HG02798 (cell line): ENCODE data around the gene HOXB8.

Experiments
- ATAC-seq: cut with Tn5 transposase; IDR thresholded peaks from one replicate; pipeline ENCODE4 v1.9.1; 2021; ENCODE audit warnings: mild to moderate bottlenecking; ENCODE audit not compliant: unreplicated experiment, poor library complexity

HOXB8 gene

GRCh38 chr17:48570325-48571023, 44.6 kb downstream of the HOXB8 start:
- no peak for ATAC-seq

- no peak for ATAC-seq
These were observed 45.3 kb downstream of the HOXB8 start for GRCh38 chr17:48569674-48570324.

GRCh38 chr17:48569240-48569582, 45.9 kb downstream of the HOXB8 start:
- no peak for ATAC-seq

- no peak for ATAC-seq
These were observed 46.4 kb downstream of the HOXB8 start for GRCh38 chr17:48568499-48569239.

- no peak for ATAC-seq
These were observed 47.3 kb downstream of the HOXB8 start for GRCh38 chr17:48567646-48568354.

GRCh38 chr17:48567209-48567608, 47.9 kb downstream of the HOXB8 start:
- ATAC-seq, result no peak

GRCh38 chr17:48566717-48567116, 48.4 kb downstream of the HOXB8 start:
- no peak for ATAC-seq

- no peak for ATAC-seq
These were observed 49.0 kb downstream of the HOXB8 start for GRCh38 chr17:48565925-48566710.

GRCh38 chr17:48565022-48565554, 50.0 kb downstream of the HOXB8 start:
- ATAC-seq, result no peak

GRCh38 chr17:48564188-48565021, 50.7 kb downstream of the HOXB8 start:
- ATAC-seq, result no peak

GRCh38 chr17:48563867-48564187, 51.3 kb downstream of the HOXB8 start:
- no peak for ATAC-seq

- no peak for ATAC-seq
These were observed 51.7 kb downstream of the HOXB8 start for GRCh38 chr17:48563385-48563838.

GRCh38 chr17:48562934-48563333, 52.2 kb downstream of the HOXB8 start:
- ATAC-seq, result no peak
